Measurements from ENCODE around the gene ZBTB20. TPM values are rescaled to one million over a fixed set of nuclear protein-coding genes. Genes with fewer than 3 reads are reported as not detected.

Gene ZBTB20
- total RNA-seq, 2 donors from 2014 or later = 111 to 189 TPM

DNA sequence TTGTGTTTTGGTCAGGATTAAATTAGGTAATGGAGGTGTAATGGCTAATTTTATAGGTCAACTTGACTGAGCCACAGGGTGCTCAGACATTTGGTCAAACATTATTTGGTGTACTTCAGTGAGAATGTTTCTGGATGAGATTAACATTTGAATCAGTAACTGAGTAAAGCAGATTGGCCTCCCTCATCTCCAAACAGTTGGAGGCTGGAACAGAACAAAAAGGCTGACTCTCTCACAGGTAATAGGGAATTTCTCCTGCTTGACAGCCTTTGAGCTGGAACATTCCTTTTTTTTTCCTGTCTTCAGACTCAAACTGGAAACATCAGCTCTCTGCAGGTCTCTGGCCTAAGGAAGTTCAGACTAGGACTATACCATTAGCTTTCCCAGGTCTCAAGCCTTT, 280.7 kb downstream of the ZBTB20 start:
- intact Hi-C loops (cut with DNase I) = no loop called here
- no peak for DNase-seq (ENCODE audit: low spot score)
- Histone ChIP-seq H3K27ac (no peak overlapping the region), H3K4me1 (replicated peaks) (no peaks in the 10 kb centered on the region), H3K4me3 (no peak overlapping the region), H3K36me3 (no peaks in the 10 kb centered on the region), H3K9me3 (no peaks in the 10 kb centered on the region), H3K27me3 (replicated peaks; ENCODE audit: insufficient read depth) (no peaks in the 10 kb centered on the region)
- no peak for TF ChIP-seq POLR2AphosphoS5 (IDR thresholded peaks at IDR 0.05)
- TF ChIP-seq POLR2A (IDR thresholded peaks at IDR 0.05) = no peak
- TF ChIP-seq, protein P1, sequence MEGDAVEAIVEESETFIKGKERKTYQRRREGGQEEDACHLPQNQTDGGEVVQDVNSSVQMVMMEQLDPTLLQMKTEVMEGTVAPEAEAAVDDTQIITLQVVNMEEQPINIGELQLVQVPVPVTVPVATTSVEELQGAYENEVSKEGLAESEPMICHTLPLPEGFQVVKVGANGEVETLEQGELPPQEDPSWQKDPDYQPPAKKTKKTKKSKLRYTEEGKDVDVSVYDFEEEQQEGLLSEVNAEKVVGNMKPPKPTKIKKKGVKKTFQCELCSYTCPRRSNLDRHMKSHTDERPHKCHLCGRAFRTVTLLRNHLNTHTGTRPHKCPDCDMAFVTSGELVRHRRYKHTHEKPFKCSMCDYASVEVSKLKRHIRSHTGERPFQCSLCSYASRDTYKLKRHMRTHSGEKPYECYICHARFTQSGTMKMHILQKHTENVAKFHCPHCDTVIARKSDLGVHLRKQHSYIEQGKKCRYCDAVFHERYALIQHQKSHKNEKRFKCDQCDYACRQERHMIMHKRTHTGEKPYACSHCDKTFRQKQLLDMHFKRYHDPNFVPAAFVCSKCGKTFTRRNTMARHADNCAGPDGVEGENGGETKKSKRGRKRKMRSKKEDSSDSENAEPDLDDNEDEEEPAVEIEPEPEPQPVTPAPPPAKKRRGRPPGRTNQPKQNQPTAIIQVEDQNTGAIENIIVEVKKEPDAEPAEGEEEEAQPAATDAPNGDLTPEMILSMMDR (IDR thresholded peaks at IDR 0.05) = no peak

DNA sequence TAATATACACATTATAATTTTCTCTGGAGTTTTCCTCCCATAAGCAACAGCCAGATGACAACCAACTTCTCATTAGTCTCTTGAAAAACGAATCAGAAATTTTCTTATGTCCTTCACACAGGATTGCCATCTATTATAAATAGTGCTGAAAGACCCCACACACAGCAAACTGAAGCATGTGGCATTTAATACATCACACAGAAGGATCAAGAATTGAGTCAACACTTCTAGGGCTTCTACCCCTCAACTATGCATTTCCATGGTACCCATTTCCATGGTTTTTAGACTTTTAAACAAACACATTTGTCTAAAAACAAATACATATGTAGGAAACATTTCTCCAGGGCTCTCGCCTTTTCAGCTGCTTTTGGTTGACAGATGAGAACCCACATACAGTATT, 282.1 kb downstream of the ZBTB20 start:
- no peaks in the 10 kb centered on the region for H3K9me3 ChIP-seq
- intact Hi-C loops (cut with DNase I) = no loop called here
- no peak for TF ChIP-seq POLR2A (IDR thresholded peaks at IDR 0.05)
- TF ChIP-seq, protein P1 (IDR thresholded peaks at IDR 0.05) = no peak
- no peak for TF ChIP-seq POLR2AphosphoS5 (IDR thresholded peaks at IDR 0.05)
- no peaks in the 10 kb centered on the region for H3K4me1 ChIP-seq (replicated peaks)
- H3K27ac ChIP-seq = no peak overlapping the region
- H3K4me3 ChIP-seq = no peak overlapping the region
- 95% methylated on average over 2 of the region's 2 CpGs for WGBS
- no peak for DNase-seq (ENCODE audit: low spot score)
- no peaks in the 10 kb centered on the region for H3K27me3 ChIP-seq (replicated peaks; ENCODE audit: insufficient read depth)
- no peaks in the 10 kb centered on the region for H3K36me3 ChIP-seq

DNA sequence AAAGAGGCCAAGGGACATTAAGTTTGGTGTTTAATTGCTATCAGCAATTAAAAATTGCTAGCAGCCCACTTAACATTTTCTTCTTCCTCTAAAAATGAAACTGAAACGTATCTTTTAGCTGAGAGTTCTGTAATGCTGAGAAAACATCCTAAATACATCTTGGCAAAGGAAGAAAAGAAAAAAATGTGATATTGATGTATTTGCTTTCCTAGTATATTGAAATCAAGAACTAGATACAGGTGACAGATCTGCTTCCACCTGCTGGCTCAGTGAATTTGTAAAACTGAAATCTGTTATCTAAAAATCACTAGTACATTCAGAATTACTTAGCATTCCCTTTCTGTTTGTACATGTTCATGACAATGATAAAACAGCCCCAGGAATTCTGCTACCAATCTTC, 283.2 kb downstream of the ZBTB20 start:
- no peak for DNase-seq (ENCODE audit: low spot score)
- Histone ChIP-seq H3K9me3 (no peaks in the 10 kb centered on the region), H3K4me1 (replicated peaks) (no peaks in the 10 kb centered on the region), H3K27ac (no peak overlapping the region), H3K27me3 (replicated peaks; ENCODE audit: insufficient read depth) (no peaks in the 10 kb centered on the region), H3K36me3 (no peaks in the 10 kb centered on the region), H3K4me3 (no peak overlapping the region)
- WGBS = 3% methylated on average over 1 of the region's 1 CpG
- intact Hi-C loops (cut with DNase I) = no loop called here
- TF ChIP-seq POLR2A (IDR thresholded peaks at IDR 0.05) (no peak), POLR2AphosphoS5 (IDR thresholded peaks at IDR 0.05) (no peak)
- TF ChIP-seq, protein P1 (IDR thresholded peaks at IDR 0.05) = no peak

DNA sequence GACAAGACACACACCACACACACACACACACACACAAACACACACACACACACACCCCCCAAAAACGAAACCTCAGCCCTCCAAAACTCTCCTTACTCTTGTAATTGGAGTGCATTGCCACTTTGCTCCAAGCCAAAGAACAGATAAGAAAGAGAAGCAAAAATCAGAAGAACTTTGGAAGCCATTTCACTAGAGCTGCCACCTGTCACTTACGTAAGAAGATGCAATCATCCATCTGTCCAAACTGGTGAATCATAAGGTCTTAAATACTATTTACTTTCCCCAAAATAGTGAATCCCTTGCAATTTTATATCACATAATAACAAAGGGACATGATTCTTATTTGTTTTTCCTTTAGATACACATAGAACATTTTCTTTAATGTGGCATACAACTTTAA, 285.4 kb downstream of the ZBTB20 start:
- TF ChIP-seq POLR2AphosphoS5 (IDR thresholded peaks at IDR 0.05) (no peak), POLR2A (IDR thresholded peaks at IDR 0.05) (no peak)
- TF ChIP-seq, protein P1 (IDR thresholded peaks at IDR 0.05) = no peak
- no peak overlapping the region for H3K4me3 ChIP-seq
- no peaks in the 10 kb centered on the region for H3K27me3 ChIP-seq (replicated peaks; ENCODE audit: insufficient read depth)
- no peak for DNase-seq (ENCODE audit: low spot score)
- H3K9me3 ChIP-seq = no peaks in the 10 kb centered on the region
- intact Hi-C loops (cut with DNase I) = no loop called here
- 64% methylated on average over 2 of the region's 2 CpGs for WGBS
- no peaks in the 10 kb centered on the region for H3K4me1 ChIP-seq (replicated peaks)
- no peak overlapping the region for H3K27ac ChIP-seq
- H3K36me3 ChIP-seq = no peaks in the 10 kb centered on the region

DNA sequence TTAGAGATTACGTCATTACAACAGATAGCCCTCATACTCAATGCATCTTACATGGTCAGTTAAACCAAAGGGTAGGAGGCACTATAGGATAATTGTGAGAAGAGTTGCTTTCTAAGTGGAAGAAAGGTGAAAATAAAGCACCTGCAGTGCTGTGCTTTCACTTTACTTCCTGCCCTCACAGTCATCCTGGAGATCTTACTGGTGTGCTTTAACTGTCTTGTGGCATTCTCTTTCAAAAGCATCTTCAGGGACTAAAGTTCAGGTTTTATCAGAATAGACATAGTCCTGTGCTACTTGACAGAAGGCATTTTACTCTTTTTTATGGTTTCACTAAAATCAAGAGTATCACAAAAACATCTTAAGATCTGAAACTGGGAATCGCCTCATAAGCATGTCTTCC, 286.6 kb downstream of the ZBTB20 start:
- 98% methylated on average over 2 of the region's 2 CpGs for WGBS
- Histone ChIP-seq H3K4me1 (replicated peaks) (no peaks in the 10 kb centered on the region), H3K27me3 (replicated peaks; ENCODE audit: insufficient read depth) (no peaks in the 10 kb centered on the region), H3K27ac (no peak overlapping the region), H3K4me3 (no peak overlapping the region), H3K9me3 (no peaks in the 10 kb centered on the region), H3K36me3 (no peaks in the 10 kb centered on the region)
- intact Hi-C loops (cut with DNase I) = no loop called here
- no peak for DNase-seq (ENCODE audit: low spot score)
- TF ChIP-seq POLR2A (IDR thresholded peaks at IDR 0.05) (no peak), POLR2AphosphoS5 (IDR thresholded peaks at IDR 0.05) (no peak)
- TF ChIP-seq, protein P1 (IDR thresholded peaks at IDR 0.05) = no peak
